Glutamatergic neuron (in vitro differentiated cells): Measurements from ENCODE around the gene ARHGAP23. TPM values are rescaled to one million over a fixed set of nuclear protein-coding genes. Genes with fewer than 3 reads are reported as not detected.

Source experiments
- DNase-seq: peaks from one replicate; pipeline ENCODE4 v3.0.0; 2022
- H3K27ac Mint-ChIP-seq: one replicate; pipeline ENCODE4 v1.8.0; 2020; ENCODE audit warnings: mild to moderate bottlenecking, mixed read lengths, inconsistent platforms; ENCODE audit not compliant: unreplicated experiment
- H3K27me3 Mint-ChIP-seq: one replicate; pipeline ENCODE4 v1.8.0; 2020; ENCODE audit warnings: mild to moderate bottlenecking, moderate library complexity, mixed read lengths, inconsistent platforms; ENCODE audit not compliant: unreplicated experiment
- H3K36me3 Mint-ChIP-seq: one replicate; pipeline ENCODE4 v1.8.0; 2020; ENCODE audit warnings: mild to moderate bottlenecking, mixed read lengths, inconsistent platforms; ENCODE audit not compliant: unreplicated experiment
- H3K4me1 Mint-ChIP-seq: one replicate; pipeline ENCODE4 v1.8.0; 2020; ENCODE audit warnings: mild to moderate bottlenecking, low read depth, mixed read lengths, inconsistent platforms; ENCODE audit not compliant: unreplicated experiment
- H3K4me3 Mint-ChIP-seq: one replicate; pipeline ENCODE4 v1.8.0; 2020; ENCODE audit warnings: mild to moderate bottlenecking, mixed read lengths, inconsistent platforms; ENCODE audit not compliant: unreplicated experiment
- H3K9me3 Mint-ChIP-seq: one replicate; pipeline ENCODE4 v1.8.0; 2020; ENCODE audit warnings: mild to moderate bottlenecking, moderate library complexity, mixed read lengths, inconsistent platforms; ENCODE audit not compliant: unreplicated experiment
- CTCF ChIP-seq: fragments of 200-600 bp; sonication (generic); IDR thresholded peaks from one replicate; pipeline ENCODE4 v1.5.0; 2021; ENCODE audit not compliant: partially characterized antibody, unreplicated experiment
- total RNA-seq: library from RNA; stranded (reverse); fragmentation: NEBNext Ultra II Directional; extraction: Animal tissue kit (Norgen Biotek cat#: 25700); gene quantifications from one replicate; pipeline ENCODE4 v1.2.1, GENCODE V29; 2021; ENCODE audit not compliant: unreplicated experiment

ARHGAP23 gene
- total RNA-seq, 1 donor from 2014 or later: 23.6 TPM

GRCh38 chr17:38455288-38455915 is 27.1 kb downstream of the ARHGAP23 start:
- Mint-ChIP-seq H3K9me3 (peaks cover 14% of the 10 kb centered on the region), H3K4me3 (no peak overlapping the region), H3K27ac (no peak overlapping the region), H3K36me3 (no peaks in the 10 kb centered on the region), H3K27me3 (peaks cover 19% of the 10 kb centered on the region), H3K4me1 (peaks cover 39% of the 10 kb centered on the region)
- TF ChIP-seq CTCF: no peak
- DNase-seq: no peak

- H3K4me3 Mint-ChIP-seq: peak overlapping the region; percentile 38
- DNase-seq: no peak
- peaks cover 41% of the 10 kb centered on the region for H3K4me1 Mint-ChIP-seq
- no peak for TF ChIP-seq CTCF
- H3K27ac Mint-ChIP-seq: peak overlapping the region; percentile 43
- H3K27me3 Mint-ChIP-seq: peaks cover 20% of the 10 kb centered on the region
- H3K36me3 Mint-ChIP-seq: no peaks in the 10 kb centered on the region
- H3K9me3 Mint-ChIP-seq: peaks cover 14% of the 10 kb centered on the region
These were observed 28.0 kb downstream of the ARHGAP23 start for GRCh38 chr17:38456031-38456815.

- no peaks in the 10 kb centered on the region for H3K36me3 Mint-ChIP-seq
- H3K9me3 Mint-ChIP-seq: peaks cover 13% of the 10 kb centered on the region
- no peak overlapping the region for H3K27ac Mint-ChIP-seq
- H3K4me3 Mint-ChIP-seq: no peak overlapping the region
- DNase-seq: no peak
- H3K27me3 Mint-ChIP-seq: peaks cover 15% of the 10 kb centered on the region
- H3K4me1 Mint-ChIP-seq: peaks cover 38% of the 10 kb centered on the region
- no peak for TF ChIP-seq CTCF
These were observed 29.5 kb downstream of the ARHGAP23 start for GRCh38 chr17:38457577-38458371.

- peaks cover 33% of the 10 kb centered on the region for H3K4me1 Mint-ChIP-seq
- no peak overlapping the region for H3K27ac Mint-ChIP-seq
- no peak overlapping the region for H3K4me3 Mint-ChIP-seq
- no peaks in the 10 kb centered on the region for H3K36me3 Mint-ChIP-seq
- peaks cover 9% of the 10 kb centered on the region for H3K27me3 Mint-ChIP-seq
- peaks cover 13% of the 10 kb centered on the region for H3K9me3 Mint-ChIP-seq
- TF ChIP-seq CTCF: no peak
- DNase-seq: no peak
These were observed 30.3 kb downstream of the ARHGAP23 start for GRCh38 chr17:38458521-38458920.
